ENCODE data around the gene ITPR1. TPM values are rescaled to one million over a fixed set of nuclear protein-coding genes. Genes with fewer than 3 reads are reported as not detected.

The ITPR1 gene
- total RNA-seq, 1 experiment from 2014 or later, result 7.5 TPM

DNA sequence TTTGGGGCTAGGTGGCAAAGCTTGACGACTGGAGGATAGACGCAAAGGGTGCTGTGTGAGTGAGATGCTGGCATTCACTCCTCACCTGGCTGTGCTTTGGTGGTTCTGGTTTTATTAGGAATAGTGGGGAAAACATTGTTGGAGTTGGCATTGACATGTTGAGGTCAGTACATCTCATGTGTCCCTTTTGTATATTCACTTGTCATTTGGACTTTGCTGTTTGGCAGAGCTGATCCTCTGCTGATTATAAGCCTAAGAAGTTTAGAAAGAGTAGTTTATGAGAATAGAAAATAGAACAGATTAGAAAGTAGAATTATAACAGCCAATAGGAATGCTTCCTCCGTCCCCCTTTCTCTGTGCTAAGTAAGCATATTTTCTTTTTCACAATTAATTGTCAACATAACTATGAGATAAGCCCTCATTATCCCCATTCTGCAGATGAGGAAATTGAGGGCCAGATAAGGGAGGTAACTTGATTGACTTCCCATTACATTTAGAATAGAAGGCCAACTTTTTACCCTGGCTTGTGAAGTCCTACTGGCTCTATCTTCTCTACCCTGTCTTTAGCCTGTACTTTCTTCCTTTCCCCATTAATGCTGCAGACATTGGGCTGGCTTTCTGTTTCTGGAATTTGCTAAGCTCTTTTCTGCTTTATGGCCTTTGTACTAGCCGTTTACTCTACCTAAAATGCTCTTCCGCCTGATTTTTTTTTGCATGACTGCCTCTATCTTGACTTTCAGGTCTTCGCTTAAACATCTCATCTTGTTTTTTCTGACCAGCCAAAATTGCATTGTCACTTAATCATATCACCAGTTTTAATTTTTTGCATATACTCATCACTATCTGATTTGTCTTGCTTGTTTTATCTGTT lies 12.8 kb downstream of the ITPR1 start:
- intact Hi-C loops (cut with micrococcal nuclease), result no loop called here
- TF ChIP-seq, protein P1, sequence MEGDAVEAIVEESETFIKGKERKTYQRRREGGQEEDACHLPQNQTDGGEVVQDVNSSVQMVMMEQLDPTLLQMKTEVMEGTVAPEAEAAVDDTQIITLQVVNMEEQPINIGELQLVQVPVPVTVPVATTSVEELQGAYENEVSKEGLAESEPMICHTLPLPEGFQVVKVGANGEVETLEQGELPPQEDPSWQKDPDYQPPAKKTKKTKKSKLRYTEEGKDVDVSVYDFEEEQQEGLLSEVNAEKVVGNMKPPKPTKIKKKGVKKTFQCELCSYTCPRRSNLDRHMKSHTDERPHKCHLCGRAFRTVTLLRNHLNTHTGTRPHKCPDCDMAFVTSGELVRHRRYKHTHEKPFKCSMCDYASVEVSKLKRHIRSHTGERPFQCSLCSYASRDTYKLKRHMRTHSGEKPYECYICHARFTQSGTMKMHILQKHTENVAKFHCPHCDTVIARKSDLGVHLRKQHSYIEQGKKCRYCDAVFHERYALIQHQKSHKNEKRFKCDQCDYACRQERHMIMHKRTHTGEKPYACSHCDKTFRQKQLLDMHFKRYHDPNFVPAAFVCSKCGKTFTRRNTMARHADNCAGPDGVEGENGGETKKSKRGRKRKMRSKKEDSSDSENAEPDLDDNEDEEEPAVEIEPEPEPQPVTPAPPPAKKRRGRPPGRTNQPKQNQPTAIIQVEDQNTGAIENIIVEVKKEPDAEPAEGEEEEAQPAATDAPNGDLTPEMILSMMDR (IDR thresholded peaks at IDR 0.05; ENCODE audit: unreplicated experiment), result no peak
- POLR2A ChIA-PET, result interaction anchor here (0.6 to 2.6 kb wide), 3 partner anchors 13 to 97 kb away, joined by 3 to 18 read pairs (median 10); partner anchors contain the start of gene ITPR1
- DNase-seq (ENCODE audit: unreplicated experiment), result no peak
- Mint-ChIP-seq H3K27me3 (ENCODE audit: insufficient read depth, unreplicated experiment) (no peaks in the 10 kb centered on the region), H3K9me3 (ENCODE audit: unreplicated experiment) (no peaks in the 10 kb centered on the region), H3K36me3 (ENCODE audit: insufficient read depth, unreplicated experiment) (no peaks in the 10 kb centered on the region), H3K4me1 (ENCODE audit: insufficient read depth, unreplicated experiment) (peaks cover 19% of the 10 kb centered on the region), H3K27ac (ENCODE audit: low read depth, unreplicated experiment) (no peak overlapping the region), H3K4me3 (ENCODE audit: unreplicated experiment) (no peak overlapping the region)
- CTCF ChIA-PET, result no interaction called here
- no TSS peak for BruUV-seq (replicated peaks)

DNA sequence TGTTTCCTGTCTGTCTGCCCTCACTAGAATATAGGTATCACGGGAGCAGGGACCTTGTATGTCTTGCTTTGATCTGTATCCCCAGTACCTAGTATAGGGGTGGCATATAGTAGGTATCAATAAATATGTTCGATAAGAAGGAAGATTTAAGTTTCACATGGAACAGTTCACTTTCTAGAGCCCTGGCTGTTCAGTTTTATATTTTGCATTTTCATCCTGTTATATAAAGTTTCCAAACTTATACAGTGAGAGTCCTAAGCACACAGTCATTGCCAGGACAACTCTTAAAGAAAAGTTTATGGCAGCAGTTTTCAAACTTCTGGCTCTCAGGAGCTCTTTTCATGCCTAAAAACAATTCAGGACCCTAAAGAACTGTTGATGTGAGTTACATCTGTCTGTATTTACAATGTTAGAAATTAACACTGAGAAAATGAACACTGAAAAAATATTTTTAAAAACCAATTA lies 13.4 kb downstream of the ITPR1 start:
- Mint-ChIP-seq H3K27ac (ENCODE audit: low read depth, unreplicated experiment) (no peak overlapping the region), H3K9me3 (ENCODE audit: unreplicated experiment) (no peaks in the 10 kb centered on the region), H3K4me3 (ENCODE audit: unreplicated experiment) (no peak overlapping the region), H3K27me3 (ENCODE audit: insufficient read depth, unreplicated experiment) (no peaks in the 10 kb centered on the region), H3K36me3 (ENCODE audit: insufficient read depth, unreplicated experiment) (no peaks in the 10 kb centered on the region), H3K4me1 (ENCODE audit: insufficient read depth, unreplicated experiment) (peaks cover 19% of the 10 kb centered on the region)
- intact Hi-C loops (cut with micrococcal nuclease), result no loop called here
- TF ChIP-seq, protein P1 (IDR thresholded peaks at IDR 0.05; ENCODE audit: unreplicated experiment), result no peak
- BruUV-seq (replicated peaks), result no TSS peak
- ChIA-PET CTCF (interaction anchor here (1.2 to 1.4 kb wide), 2 partner anchors 13 to 14 kb away, joined by 3 to 7 read pairs; partner anchors contain the start of gene ITPR1), POLR2A (interaction anchor here (1.7 kb wide), 1 partner anchor 14 kb away, joined by 10 read pairs; the partner anchor contains the start of gene ITPR1)
- DNase-seq (ENCODE audit: unreplicated experiment), result no peak

DNA sequence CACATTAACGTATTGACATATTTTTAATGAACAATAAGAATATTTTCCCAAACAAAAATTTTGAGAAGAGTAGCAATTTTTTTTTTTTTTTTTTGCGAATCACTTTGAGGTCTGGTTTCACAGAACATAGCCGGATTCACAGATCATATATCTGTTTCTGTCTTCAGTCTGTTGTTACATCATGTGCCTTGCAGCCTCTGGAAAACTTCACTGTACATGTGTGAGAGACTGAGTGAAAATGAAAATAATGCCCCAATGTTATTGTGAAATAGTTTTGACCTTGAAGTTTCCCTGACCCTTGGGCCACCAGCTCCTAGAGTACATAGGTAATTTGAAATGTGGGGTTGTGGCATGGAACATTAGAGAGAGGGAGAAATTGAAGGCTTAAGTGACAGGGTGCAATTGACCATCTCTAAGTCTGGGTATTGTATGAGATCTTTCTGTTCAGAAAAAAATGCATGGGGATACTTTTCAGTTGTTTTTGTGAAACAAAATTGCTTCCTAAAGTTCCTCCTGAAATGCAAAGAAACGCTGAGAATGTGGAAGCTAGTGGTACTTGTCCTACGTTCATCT lies 14.0 kb downstream of the ITPR1 start:
- no peaks in the 10 kb centered on the region for H3K36me3 Mint-ChIP-seq (ENCODE audit: insufficient read depth, unreplicated experiment)
- intact Hi-C loops (cut with micrococcal nuclease), result no loop called here
- H3K9me3 Mint-ChIP-seq (ENCODE audit: unreplicated experiment), result no peaks in the 10 kb centered on the region
- H3K27ac Mint-ChIP-seq (ENCODE audit: low read depth, unreplicated experiment), result no peak overlapping the region
- H3K4me3 Mint-ChIP-seq (ENCODE audit: unreplicated experiment), result no peak overlapping the region
- no peak for DNase-seq (ENCODE audit: unreplicated experiment)
- H3K27me3 Mint-ChIP-seq (ENCODE audit: insufficient read depth, unreplicated experiment), result no peaks in the 10 kb centered on the region
- POLR2A ChIA-PET, result interaction anchor here (0.7 to 1.7 kb wide), 2 partner anchors 14 to 17 kb away, joined by 3 to 10 read pairs; partner anchors contain the start of gene ITPR1
- TF ChIP-seq, protein P1 (IDR thresholded peaks at IDR 0.05; ENCODE audit: unreplicated experiment), result no peak
- no TSS peak for BruUV-seq (replicated peaks)
- peaks cover 19% of the 10 kb centered on the region for H3K4me1 Mint-ChIP-seq (ENCODE audit: insufficient read depth, unreplicated experiment)
- CTCF ChIA-PET, result interaction anchor here (1.1 to 1.4 kb wide), 3 partner anchors 13 to 35 kb away, joined by 3 to 7 read pairs (median 4); partner anchors contain the start of gene ITPR1
